A549 (cell line): ENCODE measurements around the gene SLCO2A1. TPM values are rescaled to one million over a fixed set of nuclear protein-coding genes. Genes with fewer than 3 reads are reported as not detected.
"Not testable (repeated sequence)": the region's sequence is repeated elsewhere in the genome, so short reads cannot be mapped to it uniquely, and the experiment has no call there.

Experiments used
- ATAC-seq, 2 experiments: fragments of 200-7000 bp in 1 of 2; fragments of >200 bp in 1 of 2; cut with Nextera tagmentation in 1 of 2; cut with Tn5 transposase in 1 of 2; 3 replicates each; pipeline versions ENCODE4 v1.8.0 to v1.9.1; 2018 to 2020; ENCODE audit warnings: mild to moderate bottlenecking in 1 of 2, moderate library complexity in 1 of 2
- CTCF ChIA-PET: fragments of 300-600 bp; sonication (Branson Sonifier 250); formaldehyde crosslinking; extraction: SDS; loops from one replicate; lab custom pipeline; 2021; ENCODE audit warnings: antibody characterized with exemption, inconsistent platforms; lab: Yijun Ruan, JAX
- POLR2A ChIA-PET: fragments of 350-600 bp; formaldehyde crosslinking; extraction: SDS; loops from one replicate; lab custom pipeline; 2021; ENCODE audit warnings: antibody characterized with exemption, inconsistent platforms; lab: Yijun Ruan, JAX
- DNase-seq, 2 experiments: peaks; one replicate each; pipeline versions ENCODE4 v3.0.0 to v3.0.0-alpha.2; 2011 to 2016; ENCODE audit warnings: low read depth in 1 of 2, low spot score in 1 of 2
- FAIRE-seq: peaks from 2 replicates; lab custom pipeline; 2011; peaks lifted over from hg19 to GRCh38; lab: Jason Lieb, UNC
- H3K27ac ChIP-seq, 2 experiments: fragments of >200 bp; sonication (Bioruptor Twin); formaldehyde crosslinking; 3 replicates each; pipeline ENCODE4 v1.5.1; 2016 to 2017
- H3K4me1 ChIP-seq: fragments of >200 bp; sonication (Bioruptor Twin); formaldehyde crosslinking; 3 replicates; pipeline ENCODE4 v1.6.1; 2016
- H3K4me2 ChIP-seq: fragments of >200 bp; sonication (Bioruptor Twin); formaldehyde crosslinking; 3 replicates; pipeline ENCODE4 v1.6.1; 2016
- H3K4me3 ChIP-seq: fragments of >200 bp; sonication (Bioruptor Twin); formaldehyde crosslinking; 3 replicates; pipeline ENCODE4 v1.5.1; 2016
- H3K9me3 ChIP-seq: fragments of >200 bp; sonication (Bioruptor Twin); formaldehyde crosslinking; 3 replicates; pipeline ENCODE4 v1.6.1; 2016
- CBX2 ChIP-seq: fragments of 200-600 bp; sonication (generic); IDR thresholded peaks from 2 replicates; pipeline ENCODE4 v1.6.1; 2016; ENCODE audit warnings: low read depth, mild to moderate bottlenecking, borderline replicate concordance
- CEBPB ChIP-seq, 2 experiments: fragments of >200 bp in 1 of 2; sonication (Bioruptor Twin) in 1 of 2; formaldehyde crosslinking in 1 of 2; IDR thresholded peaks; 2 replicates each; pipeline ENCODE4 v1.6.1; 2012 to 2016
- ELK1 ChIP-seq: fragments of 150-350 bp; IDR thresholded peaks from 2 replicates; pipeline ENCODE4 v1.6.1; 2014; ENCODE audit warnings: low read depth, mild to moderate bottlenecking, low read length
- EP300 ChIP-seq, 2 experiments: fragments of >200 bp; sonication (Bioruptor Twin); formaldehyde crosslinking; IDR thresholded peaks; 2 replicates in 1 of 2; 3 replicates in 1 of 2; pipeline ENCODE4 v1.6.1; 2016 to 2017
- ESRRA ChIP-seq: fragments of 150-350 bp; IDR thresholded peaks from 2 replicates; pipeline ENCODE4 v1.6.1; 2014; ENCODE audit warnings: mild to moderate bottlenecking, low read length, borderline replicate concordance
- HOXB5 ChIP-seq: fragments of 250-450 bp; sonication (Bioruptor Pico); IDR thresholded peaks from 2 replicates; pipeline ENCODE4 v1.5.0; 2020; ENCODE audit warnings: mild to moderate bottlenecking, moderate library complexity
- JUNB ChIP-seq: fragments of >200 bp; sonication (Bioruptor Twin); formaldehyde crosslinking; IDR thresholded peaks from 2 replicates; pipeline ENCODE4 v1.6.1; 2016
- KDM1A ChIP-seq: fragments of 200-600 bp; sonication (generic); IDR thresholded peaks from 2 replicates; pipeline ENCODE4 v1.6.1; 2016; ENCODE audit warnings: low read depth, mild to moderate bottlenecking
- POLR2A ChIP-seq: IDR thresholded peaks from 2 replicates; pipeline ENCODE4 v1.6.1; 2012; ENCODE audit warnings: mild to moderate bottlenecking, low read length
- POLR2AphosphoS2 ChIP-seq: conservative IDR thresholded peaks from 2 replicates; pipeline ENCODE4 v1.6.1; 2012; ENCODE audit warnings: low read length, improper control_type of control experiment, inconsistent platforms
- TFCP2L1 ChIP-seq: fragments of 250-450 bp; sonication (Bioruptor Pico); IDR thresholded peaks from 2 replicates; pipeline ENCODE4 v1.5.0; 2021; ENCODE audit warnings: mild to moderate bottlenecking
- TP53 ChIP-seq: fragments of 250-450 bp; sonication (Bioruptor Pico); IDR thresholded peaks from 2 replicates; pipeline ENCODE4 v1.5.0; 2021; ENCODE audit warnings: mild to moderate bottlenecking, moderate library complexity
- ZFP36 ChIP-seq: fragments of 450-650 bp; IDR thresholded peaks from 2 replicates; pipeline ENCODE4 v1.6.1; 2014; ENCODE audit warnings: borderline replicate concordance; ENCODE audit not compliant: partially characterized antibody
- WGBS: methylation state at CpG from one replicate; pipeline ENCODE4 v1.1.6; 2017; ENCODE audit errors: missing lambda C conversion rate; 5-methylcytosine and 5-hydroxymethylcytosine counted together
- polyA plus RNA-seq, 4 experiments: library from polyadenylated mRNA; depleted of rRNA in 3 of 4; stranded (reverse); fragments of >200 nt; fragmentation: RNase III in 1 of 4; extraction: RNeasy Plus Mini Kit Qiagen cat#74134 plus additional on column Dnase treatment in 1 of 4; gene quantifications; 2 replicates in 3 of 4; 3 replicates in 1 of 4; pipeline ENCODE4 v1.2.3, GENCODE V29; 2011 to 2017
- TF ChIP-seq, protein P1 (sequence below): fragments of >200 bp; sonication (Bioruptor Twin); formaldehyde crosslinking; IDR thresholded peaks from 3 replicates; pipeline ENCODE4 v1.5.1; 2016
- TF ChIP-seq, protein P2 (sequence below): fragments of 250-450 bp; sonication (Bioruptor Pico); IDR thresholded peaks from 2 replicates; pipeline ENCODE4 v1.5.0; 2021; ENCODE audit warnings: mild to moderate bottlenecking, moderate library complexity, borderline replicate concordance
- TF ChIP-seq, protein P3 (sequence below): fragments of >200 bp; sonication (Bioruptor Twin); formaldehyde crosslinking; IDR thresholded peaks from 3 replicates; pipeline ENCODE4 v1.6.1; 2016
- TF ChIP-seq, protein P4 (sequence below): IDR thresholded peaks from 2 replicates; pipeline ENCODE4 v1.6.1; 2012; ENCODE audit warnings: low read depth, borderline replicate concordance

SLCO2A1 gene
- polyA plus RNA-seq, 2 of the 4 experiments (the other 2 are of a cell fraction), result 0.12 TPM; not detected in 1

GRCh38 chr3:134072881-134073582 is 43.3 kb upstream of the SLCO2A1 start:
- ChIA-PET POLR2A (no interaction called here), CTCF (no interaction called here)
- ATAC-seq, result no peak
- no peaks in the 10 kb centered on the region for H3K9me3 ChIP-seq
- no peak for DNase-seq
- no peak for TF ChIP-seq ELK1
- no peak for TF ChIP-seq ZFP36
- no peak for TF ChIP-seq TP53
- no peak for TF ChIP-seq CEBPB (IDR thresholded peaks at IDR 0.05)
- no peak for TF ChIP-seq TFCP2L1
- no peak for TF ChIP-seq POLR2A
- no peak for TF ChIP-seq CBX2
- TF ChIP-seq ESRRA, result no peak
- no peak for TF ChIP-seq EP300 (IDR thresholded peaks at IDR 0.05)
- TF ChIP-seq POLR2AphosphoS2, result no peak
- TF ChIP-seq, protein P1, sequence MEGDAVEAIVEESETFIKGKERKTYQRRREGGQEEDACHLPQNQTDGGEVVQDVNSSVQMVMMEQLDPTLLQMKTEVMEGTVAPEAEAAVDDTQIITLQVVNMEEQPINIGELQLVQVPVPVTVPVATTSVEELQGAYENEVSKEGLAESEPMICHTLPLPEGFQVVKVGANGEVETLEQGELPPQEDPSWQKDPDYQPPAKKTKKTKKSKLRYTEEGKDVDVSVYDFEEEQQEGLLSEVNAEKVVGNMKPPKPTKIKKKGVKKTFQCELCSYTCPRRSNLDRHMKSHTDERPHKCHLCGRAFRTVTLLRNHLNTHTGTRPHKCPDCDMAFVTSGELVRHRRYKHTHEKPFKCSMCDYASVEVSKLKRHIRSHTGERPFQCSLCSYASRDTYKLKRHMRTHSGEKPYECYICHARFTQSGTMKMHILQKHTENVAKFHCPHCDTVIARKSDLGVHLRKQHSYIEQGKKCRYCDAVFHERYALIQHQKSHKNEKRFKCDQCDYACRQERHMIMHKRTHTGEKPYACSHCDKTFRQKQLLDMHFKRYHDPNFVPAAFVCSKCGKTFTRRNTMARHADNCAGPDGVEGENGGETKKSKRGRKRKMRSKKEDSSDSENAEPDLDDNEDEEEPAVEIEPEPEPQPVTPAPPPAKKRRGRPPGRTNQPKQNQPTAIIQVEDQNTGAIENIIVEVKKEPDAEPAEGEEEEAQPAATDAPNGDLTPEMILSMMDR, result no peak
- TF ChIP-seq, protein P2, sequence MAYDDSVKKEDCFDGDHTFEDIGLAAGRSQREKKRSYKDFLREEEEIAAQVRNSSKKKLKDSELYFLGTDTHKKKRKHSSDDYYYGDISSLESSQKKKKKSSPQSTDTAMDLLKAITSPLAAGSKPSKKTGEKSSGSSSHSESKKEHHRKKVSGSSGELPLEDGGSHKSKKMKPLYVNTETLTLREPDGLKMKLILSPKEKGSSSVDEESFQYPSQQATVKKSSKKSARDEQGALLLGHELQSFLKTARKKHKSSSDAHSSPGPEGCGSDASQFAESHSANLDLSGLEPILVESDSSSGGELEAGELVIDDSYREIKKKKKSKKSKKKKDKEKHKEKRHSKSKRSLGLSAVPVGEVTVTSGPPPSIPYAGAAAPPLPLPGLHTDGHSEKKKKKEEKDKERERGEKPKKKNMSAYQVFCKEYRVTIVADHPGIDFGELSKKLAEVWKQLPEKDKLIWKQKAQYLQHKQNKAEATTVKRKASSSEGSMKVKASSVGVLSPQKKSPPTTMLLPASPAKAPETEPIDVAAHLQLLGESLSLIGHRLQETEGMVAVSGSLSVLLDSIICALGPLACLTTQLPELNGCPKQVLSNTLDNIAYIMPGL (CRISPR knock-in tag), result no peak
- TF ChIP-seq HOXB5 (CRISPR knock-in tag), result no peak
- TF ChIP-seq, protein P3, sequence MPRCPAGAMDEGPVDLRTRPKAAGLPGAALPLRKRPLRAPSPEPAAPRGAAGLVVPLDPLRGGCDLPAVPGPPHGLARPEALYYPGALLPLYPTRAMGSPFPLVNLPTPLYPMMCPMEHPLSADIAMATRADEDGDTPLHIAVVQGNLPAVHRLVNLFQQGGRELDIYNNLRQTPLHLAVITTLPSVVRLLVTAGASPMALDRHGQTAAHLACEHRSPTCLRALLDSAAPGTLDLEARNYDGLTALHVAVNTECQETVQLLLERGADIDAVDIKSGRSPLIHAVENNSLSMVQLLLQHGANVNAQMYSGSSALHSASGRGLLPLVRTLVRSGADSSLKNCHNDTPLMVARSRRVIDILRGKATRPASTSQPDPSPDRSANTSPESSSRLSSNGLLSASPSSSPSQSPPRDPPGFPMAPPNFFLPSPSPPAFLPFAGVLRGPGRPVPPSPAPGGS, result no peak
- no peak for TF ChIP-seq KDM1A
- TF ChIP-seq JUNB, result no peak
- TF ChIP-seq, protein P4, sequence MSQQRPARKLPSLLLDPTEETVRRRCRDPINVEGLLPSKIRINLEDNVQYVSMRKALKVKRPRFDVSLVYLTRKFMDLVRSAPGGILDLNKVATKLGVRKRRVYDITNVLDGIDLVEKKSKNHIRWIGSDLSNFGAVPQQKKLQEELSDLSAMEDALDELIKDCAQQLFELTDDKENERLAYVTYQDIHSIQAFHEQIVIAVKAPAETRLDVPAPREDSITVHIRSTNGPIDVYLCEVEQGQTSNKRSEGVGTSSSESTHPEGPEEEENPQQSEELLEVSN, result no peak
- H3K27ac ChIP-seq, result no peak overlapping the region
- WGBS, result 45% methylated on average over 15 of the region's 15 CpGs
- H3K4me2 ChIP-seq, result no peak overlapping the region
- no peaks in the 10 kb centered on the region for H3K4me1 ChIP-seq
- H3K4me3 ChIP-seq, result no peak overlapping the region
- no peak for FAIRE-seq

GRCh38 chr3:134070281-134070680 is 40.6 kb upstream of the SLCO2A1 start:
- H3K4me3 ChIP-seq, FAIRE-seq, H3K9me3 ChIP-seq, POLR2A ChIA-PET, H3K4me2 ChIP-seq, DNase-seq, H3K27ac ChIP-seq, H3K4me1 ChIP-seq, ATAC-seq, CTCF ChIA-PET: not testable (repeated sequence)
- WGBS, result 53% methylated on average over 3 of the region's 25 CpGs
